H1 (cell line): Measurements from ENCODE around the gene AP5Z1. TPM values are rescaled to one million over a fixed set of nuclear protein-coding genes. Genes with fewer than 3 reads are reported as not detected.
A peak's percentile ranks its signal among the peaks of the same experiment; 100 is the strongest.

Experiments used
- CTCF ChIA-PET: fragments of 300-600 bp; sonication (Branson Sonifier 250); formaldehyde crosslinking; loops from one replicate; lab custom pipeline; 2021; ENCODE audit not compliant: partially characterized antibody; lab: Charles Lee
- POLR2A ChIA-PET: fragments of 300-600 bp; sonication (Branson Sonifier 250); formaldehyde crosslinking; loops from one replicate; lab custom pipeline; 2021; ENCODE audit warnings: inconsistent platforms; ENCODE audit not compliant: partially characterized antibody; lab: Charles Lee
- DNase-seq, 2 experiments: peaks; one replicate each; pipeline versions ENCODE4 v3.0.0 to v3.0.0-alpha.2; 2010 to 2022; ENCODE audit warnings: low spot score in 2 of 2, low read depth in 1 of 2, mixed read lengths in 1 of 2
- FAIRE-seq: peaks from 2 replicates; lab custom pipeline; 2011; peaks lifted over from hg19 to GRCh38; lab: Jason Lieb, UNC
- H2AFZ ChIP-seq: 2 replicates; pipeline ENCODE4 v1.8.1; 2012; ENCODE audit warnings: low read length, inconsistent platforms
- H2AK5ac ChIP-seq: 2 replicates; pipeline ENCODE4 v1.6.1; 2013; ENCODE audit warnings: low read depth, low read length
- H2BK120ac ChIP-seq: replicated peaks from 2 replicates; pipeline ENCODE3; 2013; ENCODE audit warnings: low read depth, low read length, inconsistent platforms
- H2BK12ac ChIP-seq: 2 replicates; pipeline ENCODE4 v1.6.1; 2013; ENCODE audit warnings: low read depth, low read length
- H2BK15ac ChIP-seq: 2 replicates; pipeline ENCODE4 v1.6.1; 2013; ENCODE audit warnings: low read length
- H2BK20ac ChIP-seq: 2 replicates; pipeline ENCODE4 v1.6.1; 2013; ENCODE audit warnings: low read length
- H2BK5ac ChIP-seq: 2 replicates; pipeline ENCODE4 v1.6.1; 2013; ENCODE audit warnings: low read depth, low read length
- H3K14ac ChIP-seq: 2 replicates; pipeline ENCODE4 v1.6.1; 2013; ENCODE audit warnings: inconsistent platforms; ENCODE audit not compliant: insufficient read length
- H3K18ac ChIP-seq: 2 replicates; pipeline ENCODE4 v1.6.1; 2013; ENCODE audit warnings: low read length; ENCODE audit errors: extremely low read depth
- H3K23ac ChIP-seq: 2 replicates; pipeline ENCODE4 v1.6.1; 2013; ENCODE audit warnings: inconsistent platforms; ENCODE audit not compliant: insufficient read length
- H3K23me2 ChIP-seq: 2 replicates; pipeline ENCODE4 v1.6.1; 2013; ENCODE audit warnings: low read depth, low read length
- H3K27ac ChIP-seq: 2 replicates; pipeline ENCODE4 v1.6.1; 2011; ENCODE audit warnings: low read depth, low read length, inconsistent platforms
- H3K27me3 ChIP-seq, 4 experiments: replicated peaks in 1 of 4; 1 replicate in 1 of 4; 2 replicates in 3 of 4; pipeline versions ENCODE4 v1.6.1 to v1.8.1; 2011 to 2013; ENCODE audit warnings: low read length in 3 of 4, mild to moderate bottlenecking in 3 of 4, inconsistent platforms in 2 of 4, mixed read lengths in 2 of 4, moderate library complexity in 1 of 4; ENCODE audit not compliant: control insufficient read depth in 3 of 4, insufficient read depth in 3 of 4; ENCODE audit errors: extremely low read depth in 1 of 4
- H3K36me3 ChIP-seq, 4 experiments: 2 replicates each; pipeline versions ENCODE4 v1.6.1 to v1.8.1; 2011 to 2013; ENCODE audit warnings: mild to moderate bottlenecking in 4 of 4, low read length in 3 of 4, moderate library complexity in 2 of 4, control low read depth in 1 of 4, inconsistent platforms in 1 of 4; ENCODE audit not compliant: insufficient read depth in 4 of 4, control insufficient read depth in 2 of 4
- H3K4ac ChIP-seq: replicated peaks from 2 replicates; pipeline ENCODE3; 2013; ENCODE audit warnings: low read length, low read depth, mixed read lengths, inconsistent platforms; ENCODE audit not compliant: insufficient read length
- H3K4me1 ChIP-seq, 4 experiments: replicated peaks in 1 of 4; 1 replicate in 1 of 4; 2 replicates in 3 of 4; pipeline versions ENCODE4 v1.6.1 to v1.8.1; 2011 to 2013; ENCODE audit warnings: low read length in 3 of 4, inconsistent platforms in 2 of 4, mixed read lengths in 1 of 4; ENCODE audit not compliant: insufficient read depth in 4 of 4, control insufficient read depth in 3 of 4
- H3K4me2 ChIP-seq, 2 experiments: 2 replicates each; pipeline versions ENCODE4 v1.6.1 to v1.8.1; 2011 to 2013; ENCODE audit warnings: low read depth in 2 of 2, low read length in 2 of 2, control low read depth in 1 of 2, inconsistent platforms in 1 of 2, mild to moderate bottlenecking in 1 of 2; ENCODE audit not compliant: insufficient read depth in 1 of 2
- H3K4me3 ChIP-seq, 4 experiments: fragments of 200-600, 300-600 bp in 1 of 4; sonication (generic), shearing (Covaris generic), sonication (Bioruptor Twin) in 1 of 4; 2 replicates each; pipeline versions ENCODE4 v1.5.1 to v1.8.1; 2011 to 2016; ENCODE audit warnings: low read length in 4 of 4, low read depth in 3 of 4, control low read depth in 2 of 4, inconsistent platforms in 2 of 4, mild to moderate bottlenecking in 2 of 4, mixed read lengths in 1 of 4, moderate library complexity in 1 of 4; ENCODE audit not compliant: insufficient read depth in 2 of 4; ENCODE audit errors: extremely low read depth in 1 of 4
- H3K56ac ChIP-seq: replicated peaks from 2 replicates; pipeline ENCODE3; 2013; ENCODE audit warnings: low read depth, mild to moderate bottlenecking, mixed read lengths, low read length, inconsistent platforms; ENCODE audit not compliant: insufficient read length
- H3K79me1 ChIP-seq: 2 replicates; pipeline ENCODE4 v1.6.1; 2013; ENCODE audit warnings: low read depth, low read length, control low read depth
- H3K79me2 ChIP-seq, 2 experiments: 2 replicates each; pipeline versions ENCODE4 v1.6.1 to v1.8.1; 2012 to 2013; ENCODE audit warnings: low read length in 2 of 2, mild to moderate bottlenecking in 2 of 2, inconsistent platforms in 1 of 2; ENCODE audit not compliant: insufficient read depth in 2 of 2, control insufficient read depth in 1 of 2
- H3K9ac ChIP-seq, 4 experiments: replicated peaks in 1 of 4; 1 replicate in 1 of 4; 2 replicates in 3 of 4; pipeline versions ENCODE4 v1.6.1 to v1.8.1; 2011 to 2013; ENCODE audit warnings: low read depth in 3 of 4, low read length in 3 of 4, control low read depth in 2 of 4, mild to moderate bottlenecking in 2 of 4, moderate library complexity in 2 of 4, inconsistent platforms in 1 of 4; ENCODE audit errors: extremely low read depth in 1 of 4
- H3K9me3 ChIP-seq, 2 experiments: 2 replicates each; pipeline versions ENCODE4 v1.6.1 to v1.8.1; 2012 to 2013; ENCODE audit warnings: mild to moderate bottlenecking in 2 of 2, moderate library complexity in 2 of 2, control low read depth in 1 of 2, inconsistent platforms in 1 of 2, low read depth in 1 of 2, low read length in 1 of 2, mixed read lengths in 1 of 2; ENCODE audit not compliant: insufficient read depth in 2 of 2
- H4K20me1 ChIP-seq, 2 experiments: replicated peaks in 1 of 2; 2 replicates each; pipeline versions ENCODE3 to v1.8.1; 2011 to 2013; ENCODE audit warnings: inconsistent platforms in 2 of 2, low read length in 2 of 2, mild to moderate bottlenecking in 1 of 2; ENCODE audit not compliant: insufficient read depth in 2 of 2, control insufficient read depth in 1 of 2
- H4K5ac ChIP-seq: 2 replicates; pipeline ENCODE4 v1.6.1; 2013; ENCODE audit warnings: low read length, low read depth, mixed read lengths, inconsistent platforms; ENCODE audit not compliant: insufficient read length
- H4K8ac ChIP-seq: 2 replicates; pipeline ENCODE4 v1.8.0; 2013; ENCODE audit warnings: mild to moderate bottlenecking, moderate library complexity, low read length, inconsistent platforms; ENCODE audit not compliant: insufficient read depth; ENCODE audit errors: extremely low read depth
- H4K91ac ChIP-seq: replicated peaks from 2 replicates; pipeline ENCODE3; 2013; ENCODE audit warnings: low read length, mixed read lengths, inconsistent platforms; ENCODE audit not compliant: insufficient read length
- CREB1 ChIP-seq: IDR thresholded peaks from 2 replicates; pipeline ENCODE4 v1.6.1; 2012; ENCODE audit warnings: inconsistent platforms
- WGBS, 2 experiments: shearing (Covaris generic) in 1 of 2; methylation state at CpG; one replicate each; pipeline versions ENCODE4 v1.1.6 to v1.1.7; 2013 to 2015; ENCODE audit warnings: low lambda C conversion rate in 2 of 2, mixed read lengths in 2 of 2, inconsistent platforms in 1 of 2, low coverage in 1 of 2, missing lambda C conversion rate in 1 of 2; ENCODE audit not compliant: insufficient replicate concordance in 2 of 2, insufficient coverage in 1 of 2, insufficient read length in 1 of 2; ENCODE audit errors: extremely low coverage in 1 of 2, missing lambda C conversion rate in 1 of 2; 5-methylcytosine and 5-hydroxymethylcytosine counted together
- polyA plus RNA-seq, 7 experiments: library from polyadenylated mRNA; depleted of rRNA in 3 of 7; stranded (reverse) in 5 of 7; unstranded in 2 of 7; fragments of >200 nt in 5 of 7; fragments of 200-250 nt in 2 of 7; gene quantifications; 1 replicate in 5 of 7; 2 replicates in 1 of 7; 4 replicates in 1 of 7; pipeline versions ENCODE4 v1.2.1 to v1.2.3, GENCODE V29; 2011 to 2013; ENCODE audit warnings: missing spikeins in 2 of 7, mixed read lengths in 2 of 7
- total RNA-seq: library from RNA; stranded (reverse); fragmentation: NEBNext Ultra II Directional; extraction: Animal tissue kit (Norgen Biotek cat#: 25700); gene quantifications from 2 replicates; pipeline ENCODE4 v1.2.1, GENCODE V29; 2021

AP5Z1 gene
- total and polyA plus RNA-seq, 2 of the 8 experiments (the other 6 are each of a cell fraction or from before 2014, with no cell fraction given): 24.0 to 24.7 TPM

DNA sequence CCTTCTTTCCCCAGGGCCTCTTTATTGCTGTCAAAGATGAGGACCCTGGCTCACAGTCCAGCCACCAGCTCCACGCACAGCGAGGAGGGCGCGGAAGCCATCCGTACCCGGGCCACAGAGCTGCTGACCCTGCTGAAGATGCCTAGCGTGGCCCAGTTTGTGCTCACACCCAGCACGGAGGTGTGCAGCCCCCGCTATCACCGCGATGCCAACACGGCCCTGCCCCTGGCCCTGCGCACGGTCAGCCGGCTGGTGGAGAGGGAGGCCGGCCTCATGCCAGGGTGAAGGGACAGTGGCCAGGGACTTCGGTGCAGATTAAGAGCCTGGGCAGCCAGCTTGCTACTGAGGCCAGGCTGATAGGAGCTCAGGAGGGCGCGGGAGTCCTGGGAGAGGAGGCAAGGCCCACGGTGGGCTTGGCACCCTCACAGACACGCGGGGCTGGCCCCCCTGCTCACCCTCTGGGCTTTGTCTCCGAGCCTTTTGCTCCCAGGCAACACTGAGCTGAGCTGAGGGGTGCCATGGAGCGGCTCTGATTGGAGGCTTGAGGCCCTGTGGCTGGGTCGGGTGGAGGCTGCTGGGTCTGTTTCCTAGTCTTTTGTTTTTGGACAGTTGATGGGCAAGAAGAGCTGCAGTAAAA, 15.8 kb downstream of the AP5Z1 start:
- Histone ChIP-seq H3K23ac (no peak overlapping the region), H2BK15ac (no peak overlapping the region), H2AK5ac (no peak overlapping the region), H4K20me1 (peaks cover 0 to 3% of the 10 kb centered on the region in 2 experiments), H3K23me2 (peaks cover 7% of the 10 kb centered on the region; the same call in 1 of the 2 replicates), H3K18ac (no peak overlapping the region), H3K56ac (no peak overlapping the region), H4K5ac (no peak overlapping the region), H3K4me3 (no peak overlapping the region), H3K79me2 (no peaks in the 10 kb centered on the region), H2AFZ (no peak overlapping the region), H4K91ac (no peak overlapping the region), H3K4ac (no peak overlapping the region), H3K14ac (no peak overlapping the region), H3K27me3 (no peaks in the 10 kb centered on the region), H2BK5ac (no peak overlapping the region), H2BK120ac (no peak overlapping the region), H2BK20ac (no peak overlapping the region), H4K8ac (peak overlapping the region; percentile 51; the same call in 1 of the 2 replicates), H3K4me2 (no peak overlapping the region), H2BK12ac (no peak overlapping the region), H3K4me1 (peaks cover 0 to 3% (median 1%) of the 10 kb centered on the region in 4 experiments; a peak in 4 of 7 replicates), H3K9ac (no peak overlapping the region), H3K79me1 (no peaks in the 10 kb centered on the region), H3K9me3 (no peaks in the 10 kb centered on the region; a peak in 1 of 4 replicates), H3K36me3 (peaks cover 3 to 26% (median 7%) of the 10 kb centered on the region in 4 experiments; a peak in 5 of 8 replicates), H3K27ac (no peak overlapping the region)
- no peak for DNase-seq
- ChIA-PET POLR2A (interaction anchor here (1.1 to 1.9 kb wide), 3 partner anchors 8 to 16 kb away, joined by 6 to 11 read pairs (median 9); partner anchors contain the start of gene AP5Z1), CTCF (interaction anchor here (0.6 to 3.3 kb wide), 10 partner anchors 9 to 297 kb away, joined by 3 to 22 read pairs (median 6); partner anchors contain the start of gene AP5Z1)
- 98% methylated on average over 23 of the region's 25 CpGs; no CpG with 5 or more reads in 1 of the 2 experiments for WGBS, 2 experiments
- no peak for TF ChIP-seq CREB1
- FAIRE-seq: no peak
